H1 (cell line): ENCODE data around the gene PBLD. TPM values are rescaled to one million over a fixed set of nuclear protein-coding genes. Genes with fewer than 3 reads are reported as not detected.

Source experiments
- CTCF ChIA-PET: fragments of 300-600 bp; sonication (Branson Sonifier 250); formaldehyde crosslinking; loops from one replicate; lab custom pipeline; 2021; ENCODE audit not compliant: partially characterized antibody; lab: Charles Lee
- POLR2A ChIA-PET: fragments of 300-600 bp; sonication (Branson Sonifier 250); formaldehyde crosslinking; loops from one replicate; lab custom pipeline; 2021; ENCODE audit warnings: inconsistent platforms; ENCODE audit not compliant: partially characterized antibody; lab: Charles Lee
- DNase-seq, 2 experiments: peaks; one replicate each; pipeline versions ENCODE4 v3.0.0 to v3.0.0-alpha.2; 2010 to 2022; ENCODE audit warnings: low spot score in 2 of 2, low read depth in 1 of 2, mixed read lengths in 1 of 2
- FAIRE-seq: peaks from 2 replicates; lab custom pipeline; 2011; peaks lifted over from hg19 to GRCh38; lab: Jason Lieb, UNC
- H2AFZ ChIP-seq: 2 replicates; pipeline ENCODE4 v1.8.1; 2012; ENCODE audit warnings: low read length, inconsistent platforms
- H2AK5ac ChIP-seq: 2 replicates; pipeline ENCODE4 v1.6.1; 2013; ENCODE audit warnings: low read depth, low read length
- H2BK120ac ChIP-seq: replicated peaks from 2 replicates; pipeline ENCODE3; 2013; ENCODE audit warnings: low read depth, low read length, inconsistent platforms
- H2BK12ac ChIP-seq: 2 replicates; pipeline ENCODE4 v1.6.1; 2013; ENCODE audit warnings: low read depth, low read length
- H2BK15ac ChIP-seq: 2 replicates; pipeline ENCODE4 v1.6.1; 2013; ENCODE audit warnings: low read length
- H2BK20ac ChIP-seq: 2 replicates; pipeline ENCODE4 v1.6.1; 2013; ENCODE audit warnings: low read length
- H2BK5ac ChIP-seq: 2 replicates; pipeline ENCODE4 v1.6.1; 2013; ENCODE audit warnings: low read depth, low read length
- H3K14ac ChIP-seq: 2 replicates; pipeline ENCODE4 v1.6.1; 2013; ENCODE audit warnings: inconsistent platforms; ENCODE audit not compliant: insufficient read length
- H3K18ac ChIP-seq: 2 replicates; pipeline ENCODE4 v1.6.1; 2013; ENCODE audit warnings: low read length; ENCODE audit errors: extremely low read depth
- H3K23ac ChIP-seq: 2 replicates; pipeline ENCODE4 v1.6.1; 2013; ENCODE audit warnings: inconsistent platforms; ENCODE audit not compliant: insufficient read length
- H3K23me2 ChIP-seq: 2 replicates; pipeline ENCODE4 v1.6.1; 2013; ENCODE audit warnings: low read depth, low read length
- H3K27ac ChIP-seq: 2 replicates; pipeline ENCODE4 v1.6.1; 2011; ENCODE audit warnings: low read depth, low read length, inconsistent platforms
- H3K27me3 ChIP-seq, 4 experiments: replicated peaks in 1 of 4; 1 replicate in 1 of 4; 2 replicates in 3 of 4; pipeline versions ENCODE4 v1.6.1 to v1.8.1; 2011 to 2013; ENCODE audit warnings: low read length in 3 of 4, mild to moderate bottlenecking in 3 of 4, inconsistent platforms in 2 of 4, mixed read lengths in 2 of 4, moderate library complexity in 1 of 4; ENCODE audit not compliant: control insufficient read depth in 3 of 4, insufficient read depth in 3 of 4; ENCODE audit errors: extremely low read depth in 1 of 4
- H3K36me3 ChIP-seq, 4 experiments: 2 replicates each; pipeline versions ENCODE4 v1.6.1 to v1.8.1; 2011 to 2013; ENCODE audit warnings: mild to moderate bottlenecking in 4 of 4, low read length in 3 of 4, moderate library complexity in 2 of 4, control low read depth in 1 of 4, inconsistent platforms in 1 of 4; ENCODE audit not compliant: insufficient read depth in 4 of 4, control insufficient read depth in 2 of 4
- H3K4ac ChIP-seq: replicated peaks from 2 replicates; pipeline ENCODE3; 2013; ENCODE audit warnings: low read length, low read depth, mixed read lengths, inconsistent platforms; ENCODE audit not compliant: insufficient read length
- H3K4me1 ChIP-seq, 4 experiments: replicated peaks in 1 of 4; 1 replicate in 1 of 4; 2 replicates in 3 of 4; pipeline versions ENCODE4 v1.6.1 to v1.8.1; 2011 to 2013; ENCODE audit warnings: low read length in 3 of 4, inconsistent platforms in 2 of 4, mixed read lengths in 1 of 4; ENCODE audit not compliant: insufficient read depth in 4 of 4, control insufficient read depth in 3 of 4
- H3K4me2 ChIP-seq, 2 experiments: 2 replicates each; pipeline versions ENCODE4 v1.6.1 to v1.8.1; 2011 to 2013; ENCODE audit warnings: low read depth in 2 of 2, low read length in 2 of 2, control low read depth in 1 of 2, inconsistent platforms in 1 of 2, mild to moderate bottlenecking in 1 of 2; ENCODE audit not compliant: insufficient read depth in 1 of 2
- H3K4me3 ChIP-seq, 4 experiments: fragments of 200-600, 300-600 bp in 1 of 4; sonication (generic), shearing (Covaris generic), sonication (Bioruptor Twin) in 1 of 4; 2 replicates each; pipeline versions ENCODE4 v1.5.1 to v1.8.1; 2011 to 2016; ENCODE audit warnings: low read length in 4 of 4, low read depth in 3 of 4, control low read depth in 2 of 4, inconsistent platforms in 2 of 4, mild to moderate bottlenecking in 2 of 4, mixed read lengths in 1 of 4, moderate library complexity in 1 of 4; ENCODE audit not compliant: insufficient read depth in 2 of 4; ENCODE audit errors: extremely low read depth in 1 of 4
- H3K56ac ChIP-seq: replicated peaks from 2 replicates; pipeline ENCODE3; 2013; ENCODE audit warnings: low read depth, mild to moderate bottlenecking, mixed read lengths, low read length, inconsistent platforms; ENCODE audit not compliant: insufficient read length
- H3K79me1 ChIP-seq: 2 replicates; pipeline ENCODE4 v1.6.1; 2013; ENCODE audit warnings: low read depth, low read length, control low read depth
- H3K79me2 ChIP-seq, 2 experiments: 2 replicates each; pipeline versions ENCODE4 v1.6.1 to v1.8.1; 2012 to 2013; ENCODE audit warnings: low read length in 2 of 2, mild to moderate bottlenecking in 2 of 2, inconsistent platforms in 1 of 2; ENCODE audit not compliant: insufficient read depth in 2 of 2, control insufficient read depth in 1 of 2
- H3K9ac ChIP-seq, 4 experiments: replicated peaks in 1 of 4; 1 replicate in 1 of 4; 2 replicates in 3 of 4; pipeline versions ENCODE4 v1.6.1 to v1.8.1; 2011 to 2013; ENCODE audit warnings: low read depth in 3 of 4, low read length in 3 of 4, control low read depth in 2 of 4, mild to moderate bottlenecking in 2 of 4, moderate library complexity in 2 of 4, inconsistent platforms in 1 of 4; ENCODE audit errors: extremely low read depth in 1 of 4
- H3K9me3 ChIP-seq, 2 experiments: 2 replicates each; pipeline versions ENCODE4 v1.6.1 to v1.8.1; 2012 to 2013; ENCODE audit warnings: mild to moderate bottlenecking in 2 of 2, moderate library complexity in 2 of 2, control low read depth in 1 of 2, inconsistent platforms in 1 of 2, low read depth in 1 of 2, low read length in 1 of 2, mixed read lengths in 1 of 2; ENCODE audit not compliant: insufficient read depth in 2 of 2
- H4K20me1 ChIP-seq, 2 experiments: replicated peaks in 1 of 2; 2 replicates each; pipeline versions ENCODE3 to v1.8.1; 2011 to 2013; ENCODE audit warnings: inconsistent platforms in 2 of 2, low read length in 2 of 2, mild to moderate bottlenecking in 1 of 2; ENCODE audit not compliant: insufficient read depth in 2 of 2, control insufficient read depth in 1 of 2
- H4K5ac ChIP-seq: 2 replicates; pipeline ENCODE4 v1.6.1; 2013; ENCODE audit warnings: low read length, low read depth, mixed read lengths, inconsistent platforms; ENCODE audit not compliant: insufficient read length
- H4K8ac ChIP-seq: 2 replicates; pipeline ENCODE4 v1.8.0; 2013; ENCODE audit warnings: mild to moderate bottlenecking, moderate library complexity, low read length, inconsistent platforms; ENCODE audit not compliant: insufficient read depth; ENCODE audit errors: extremely low read depth
- H4K91ac ChIP-seq: replicated peaks from 2 replicates; pipeline ENCODE3; 2013; ENCODE audit warnings: low read length, mixed read lengths, inconsistent platforms; ENCODE audit not compliant: insufficient read length
- BRCA1 ChIP-seq: IDR thresholded peaks from 2 replicates; pipeline ENCODE4 v1.6.1; 2012; ENCODE audit warnings: low read depth, low read length, improper control_type of control experiment
- KDM4A ChIP-seq: IDR thresholded peaks from one replicate; pipeline ENCODE4 v1.7.1; 2012; ENCODE audit warnings: low read depth, mild to moderate bottlenecking, moderate library complexity, low read length, inconsistent platforms; ENCODE audit not compliant: severe bottlenecking
- SIN3A ChIP-seq, 2 experiments: IDR thresholded peaks in 1 of 2; conservative IDR thresholded peaks in 1 of 2; 2 replicates each; pipeline ENCODE4 v1.6.1; 2011 to 2012; ENCODE audit warnings: low read length in 2 of 2, improper control_type of control experiment in 1 of 2, low read depth in 1 of 2, mild to moderate bottlenecking in 1 of 2
- WGBS, 2 experiments: shearing (Covaris generic) in 1 of 2; methylation state at CpG; one replicate each; pipeline versions ENCODE4 v1.1.6 to v1.1.7; 2013 to 2015; ENCODE audit warnings: low lambda C conversion rate in 2 of 2, mixed read lengths in 2 of 2, inconsistent platforms in 1 of 2, low coverage in 1 of 2, missing lambda C conversion rate in 1 of 2; ENCODE audit not compliant: insufficient replicate concordance in 2 of 2, insufficient coverage in 1 of 2, insufficient read length in 1 of 2; ENCODE audit errors: extremely low coverage in 1 of 2, missing lambda C conversion rate in 1 of 2; 5-methylcytosine and 5-hydroxymethylcytosine counted together
- polyA plus RNA-seq, 7 experiments: library from polyadenylated mRNA; depleted of rRNA in 3 of 7; stranded (reverse) in 5 of 7; unstranded in 2 of 7; fragments of >200 nt in 5 of 7; fragments of 200-250 nt in 2 of 7; gene quantifications; 1 replicate in 5 of 7; 2 replicates in 1 of 7; 4 replicates in 1 of 7; pipeline versions ENCODE4 v1.2.1 to v1.2.3, GENCODE V29; 2011 to 2013; ENCODE audit warnings: missing spikeins in 2 of 7, mixed read lengths in 2 of 7
- total RNA-seq: library from RNA; stranded (reverse); fragmentation: NEBNext Ultra II Directional; extraction: Animal tissue kit (Norgen Biotek cat#: 25700); gene quantifications from 2 replicates; pipeline ENCODE4 v1.2.1, GENCODE V29; 2021

Gene PBLD
- total and polyA plus RNA-seq, 2 of the 8 experiments (the other 6 are each of a cell fraction or from before 2014, with no cell fraction given) = 0.56 to 2.0 TPM

- no peak overlapping the region for H2BK120ac ChIP-seq
- H3K14ac ChIP-seq = no peak overlapping the region
- no peak overlapping the region for H3K4me2 ChIP-seq
- no peak overlapping the region for H3K18ac ChIP-seq
- H3K27me3 ChIP-seq = peaks cover 0 to 3% (median 1%) of the 10 kb centered on the region in 4 experiments; a peak in 4 of 7 replicates
- no peak overlapping the region for H3K23ac ChIP-seq
- no peak overlapping the region for H3K4ac ChIP-seq
- ChIA-PET POLR2A (interaction anchor here (0.7 to 1.7 kb wide), 2 partner anchors 95 to 96 kb away, joined by 3 to 7 read pairs; partner anchors contain the start of genes HNRNPH3 and PBLD), CTCF (interaction anchor here (0.6 to 2.1 kb wide), 2 partner anchors 25 to 35 kb away, joined by 4 to 8 read pairs; no protein-coding TSS in a partner anchor)
- no peaks in the 10 kb centered on the region for H3K9me3 ChIP-seq
- no peak overlapping the region for H2AFZ ChIP-seq
- TF ChIP-seq SIN3A (conservative IDR thresholded peaks at IDR 0.05 in 1 of 2, IDR thresholded peaks at IDR 0.05 in 1 of 2; ENCODE audit: low read depth in 1 of 2, low read length in 2 of 2) (no peak), BRCA1 (no peak), KDM4A (no peak)
- H4K5ac ChIP-seq = no peak overlapping the region
- H3K27ac ChIP-seq = no peak overlapping the region
- no peaks in the 10 kb centered on the region; the same call in 1 of the 2 replicates for H3K79me1 ChIP-seq
- no peaks in the 10 kb centered on the region for H3K79me2 ChIP-seq
- FAIRE-seq = no peak
- 88% methylated on average over 3 of the region's 3 CpGs; no CpG with 5 or more reads in 1 of the 2 experiments for WGBS, 2 experiments
- peaks cover 0 to 3% (median 0%) of the 10 kb centered on the region in 4 experiments; a peak in 1 of 7 replicates for H3K4me1 ChIP-seq
- H3K23me2 ChIP-seq = 0 out of 2 replicates have a peak, but pooled peaks cover under 1% of the 10 kb centered on the region
- no peak overlapping the region for H3K56ac ChIP-seq
- no peaks in the 10 kb centered on the region for H4K20me1 ChIP-seq
- H3K36me3 ChIP-seq = no peaks in the 10 kb centered on the region
- H3K9ac ChIP-seq = no peak overlapping the region
- H2BK5ac ChIP-seq = no peak overlapping the region
- H3K4me3 ChIP-seq = no peak overlapping the region
- no peak overlapping the region for H2BK20ac ChIP-seq
- no peak overlapping the region for H4K91ac ChIP-seq
- no peak overlapping the region for H2BK12ac ChIP-seq
- DNase-seq = no peak
- no peak overlapping the region for H2AK5ac ChIP-seq
- no peak overlapping the region for H4K8ac ChIP-seq
- no peak overlapping the region for H2BK15ac ChIP-seq
These were observed 95.6 kb downstream of the PBLD start for GRCh38 chr10:68237173-68237572.
